HCEC 1CT (cell line): ENCODE results near the gene SNRNP70.

Source experiments
- DNase-seq: peaks from one replicate; pipeline ENCODE4 v3.0.0-alpha.2; 2017

SNRNP70 gene

DNA sequence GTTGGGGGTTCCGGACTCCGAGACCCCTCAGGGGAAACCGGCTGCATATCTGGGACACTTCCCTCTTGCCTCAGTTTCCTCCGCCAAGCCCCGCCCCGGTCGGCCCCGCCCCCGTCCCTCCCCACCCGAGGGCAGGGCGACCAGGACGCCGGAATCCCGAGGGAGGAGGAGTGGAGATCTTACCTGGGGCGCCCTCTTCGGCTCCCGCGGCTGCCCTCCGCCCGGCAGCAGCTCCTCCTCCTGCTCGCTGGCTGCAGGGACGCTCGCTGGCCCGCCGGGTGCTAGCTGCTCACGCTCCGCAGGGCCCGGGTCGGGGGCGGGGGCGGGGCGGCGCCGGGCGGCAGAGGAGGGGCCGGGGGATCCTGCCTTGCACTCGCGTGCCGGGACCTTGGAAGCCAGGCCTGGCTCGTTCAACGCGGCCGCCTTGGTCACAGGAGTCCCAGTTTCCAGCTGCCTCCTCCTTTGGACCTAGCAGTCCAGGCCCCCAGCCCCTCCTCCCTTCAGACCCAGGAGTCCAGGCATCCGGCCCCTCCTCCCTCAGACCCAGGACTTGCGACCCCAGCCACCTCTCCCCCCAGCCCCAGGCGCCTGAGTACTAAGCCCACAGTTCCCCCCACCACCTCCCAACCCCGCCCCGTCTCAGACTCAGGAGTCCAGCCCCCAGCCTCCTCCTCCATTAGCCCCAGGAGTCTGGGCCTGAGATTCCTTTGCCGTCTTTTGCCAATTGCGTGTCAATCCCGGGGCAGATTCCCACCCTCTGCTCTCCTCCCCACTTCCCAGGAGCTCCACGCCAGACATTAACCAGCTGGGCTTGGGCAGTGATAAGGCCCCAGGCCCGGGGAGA, 20.3 kb upstream of the SNRNP70 start, which contains the start of gene NTF4:
Gene NTF4, minus strand, starts transcription at position 51 of the 844 bp plus-strand sequence. CDS start 2,821 bp downstream, outside the sequence.
- DNase-seq, result no peak

DNA sequence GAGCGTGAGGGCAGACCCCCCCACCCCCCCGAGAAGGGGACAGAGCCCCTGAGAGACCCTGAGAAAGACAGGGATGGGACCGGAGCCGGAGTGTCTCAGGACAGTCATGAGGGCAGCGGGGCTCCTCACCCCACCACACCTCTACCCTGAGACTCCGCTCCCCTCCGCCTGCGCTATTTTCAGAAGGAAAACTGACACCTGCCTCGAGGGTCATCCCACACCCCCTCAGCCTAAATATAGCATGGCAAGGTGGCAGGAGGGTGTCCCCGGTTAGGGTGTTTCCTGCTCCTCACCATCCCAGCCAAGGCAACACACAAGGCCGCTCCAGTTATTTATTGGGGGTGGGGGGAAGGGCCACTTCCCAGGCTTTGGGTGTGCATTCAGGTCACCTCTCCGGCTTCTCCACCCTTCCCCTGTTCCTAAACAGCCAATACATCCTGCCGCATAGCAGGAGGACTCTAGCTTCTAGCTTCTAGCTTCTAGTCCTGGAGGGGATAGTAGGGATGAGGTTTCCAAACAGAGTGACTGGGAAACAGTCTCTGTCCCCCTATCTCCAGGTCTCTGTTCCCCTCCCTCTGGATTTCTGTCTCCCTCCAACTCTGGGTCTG, 19.2 kb upstream of the SNRNP70 start:
- DNase-seq, result no peak

DNA sequence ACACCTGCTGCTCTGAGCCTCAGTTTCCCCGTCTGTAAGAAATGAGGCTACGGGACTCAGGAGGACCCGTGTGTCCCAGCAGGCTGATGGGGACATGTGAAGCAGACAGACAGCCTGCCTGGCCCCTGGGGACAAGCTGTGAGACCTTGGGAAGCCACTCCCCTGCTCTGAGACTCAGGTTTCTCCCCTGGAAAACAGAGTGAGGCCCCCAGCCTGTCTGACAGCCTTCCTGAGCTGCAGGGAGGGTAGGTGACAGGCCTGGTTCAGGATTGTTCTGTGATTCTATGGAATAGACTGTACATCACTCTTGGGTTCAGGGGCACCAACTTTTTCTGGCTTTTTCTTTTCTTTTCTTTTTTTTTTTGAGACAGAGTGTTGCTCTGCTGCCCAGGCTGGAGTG, 17.7 kb upstream of the SNRNP70 start:
- DNase-seq, result no peak

DNA sequence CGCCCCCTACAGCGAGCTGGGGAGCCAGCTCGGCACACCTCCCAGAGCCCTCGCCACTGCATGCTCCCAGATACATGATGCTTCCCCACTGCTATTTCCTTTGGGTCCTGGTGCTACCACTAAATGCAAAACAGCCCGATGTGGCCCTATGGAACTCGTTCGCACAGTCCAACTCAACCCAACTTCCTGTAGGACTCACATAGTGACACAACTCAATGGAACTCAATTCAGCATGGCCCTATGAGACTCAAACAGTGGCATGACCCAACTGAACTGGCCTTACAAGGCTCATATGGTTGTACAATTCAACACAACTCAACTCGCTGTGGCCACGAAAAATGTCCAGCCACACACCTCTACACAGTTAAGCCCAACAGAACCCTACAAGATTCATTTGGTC, 16.2 kb upstream of the SNRNP70 start:
- no peak for DNase-seq

- DNase-seq, result no peak
Measured at GRCh38 chr19:49070416-49070815, 14.8 kb upstream of the SNRNP70 start.

GRCh38 chr19:49071860-49072547, 13.2 kb upstream of the SNRNP70 start:
- DNase-seq, result no peak

DNA sequence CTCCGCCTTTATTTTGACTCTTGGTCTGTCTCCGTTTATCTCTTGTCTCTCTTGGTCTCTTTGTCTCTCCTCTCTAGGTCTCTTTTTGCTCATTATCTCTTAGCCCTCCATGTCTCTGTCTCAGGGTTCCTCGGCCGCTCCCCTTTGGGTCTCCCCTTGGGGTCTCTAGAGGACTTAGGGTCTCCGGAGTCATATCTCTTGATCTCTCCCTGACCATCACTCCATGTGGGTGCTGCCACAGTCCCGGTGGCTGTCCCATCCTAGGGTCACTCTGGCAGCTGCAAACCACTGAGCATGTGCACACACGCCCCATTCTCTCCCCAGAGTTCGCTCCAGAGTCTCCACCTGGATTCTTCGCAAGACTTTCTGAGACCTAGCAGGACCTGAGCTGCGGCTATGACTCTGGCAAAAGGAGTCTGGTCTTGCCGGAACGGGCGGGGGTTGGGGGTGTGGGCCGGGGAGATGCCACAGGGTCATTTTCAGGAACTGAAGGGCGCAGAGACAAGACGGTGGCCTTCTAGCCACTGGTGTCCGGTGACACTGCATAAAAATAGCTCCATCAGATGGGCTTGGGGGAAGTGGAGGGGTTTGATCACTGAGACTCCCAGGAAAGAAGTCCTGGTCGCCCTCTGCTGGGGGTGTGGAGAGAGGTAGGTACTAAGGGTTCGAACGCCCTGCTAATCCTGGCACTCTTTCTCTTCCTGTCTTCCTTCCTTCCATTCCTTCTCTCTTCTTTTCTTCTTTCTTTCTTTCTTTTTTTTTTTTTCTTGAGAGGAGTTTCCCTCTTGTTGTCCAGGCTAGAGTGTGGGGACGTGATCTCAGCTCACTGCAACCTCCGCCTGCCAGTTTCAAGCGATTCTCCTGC, 11.5 kb upstream of the SNRNP70 start:
- DNase-seq, result no peak

GRCh38 chr19:49074869-49075268, 10.4 kb upstream of the SNRNP70 start:
- DNase-seq, result peak; percentile 41

- no peak for DNase-seq
Measured at GRCh38 chr19:49080392-49080791, 4.9 kb upstream of the SNRNP70 start.

GRCh38 chr19:49081273-49081672, 4.0 kb upstream of the SNRNP70 start:
- DNase-seq, result no peak

GRCh38 chr19:49084206-49085019, 838 bp upstream of the SNRNP70 start:
- DNase-seq, result no peak

DNA sequence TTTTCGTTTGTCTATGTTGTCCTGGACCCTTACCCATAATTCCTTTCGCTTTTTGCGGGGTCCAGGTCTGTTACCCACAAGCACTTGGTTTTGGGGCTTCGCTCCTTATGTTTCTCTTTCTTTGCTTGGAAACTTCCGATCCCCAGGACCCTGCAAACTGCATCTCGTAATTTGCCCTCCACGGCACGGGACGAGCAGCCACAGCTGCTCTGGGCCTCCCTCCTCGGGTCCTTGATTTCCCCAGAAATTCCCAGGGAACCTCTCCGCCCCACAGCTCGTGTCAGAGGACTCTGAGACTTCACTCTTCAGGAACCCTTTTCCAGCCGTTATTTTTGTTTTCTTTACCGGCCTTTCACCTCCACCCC, 599 bp downstream of the SNRNP70 start:
- DNase-seq, result no peak

- DNase-seq, result no peak
Measured at GRCh38 chr19:49086296-49086695, 1.0 kb downstream of the SNRNP70 start.

DNA sequence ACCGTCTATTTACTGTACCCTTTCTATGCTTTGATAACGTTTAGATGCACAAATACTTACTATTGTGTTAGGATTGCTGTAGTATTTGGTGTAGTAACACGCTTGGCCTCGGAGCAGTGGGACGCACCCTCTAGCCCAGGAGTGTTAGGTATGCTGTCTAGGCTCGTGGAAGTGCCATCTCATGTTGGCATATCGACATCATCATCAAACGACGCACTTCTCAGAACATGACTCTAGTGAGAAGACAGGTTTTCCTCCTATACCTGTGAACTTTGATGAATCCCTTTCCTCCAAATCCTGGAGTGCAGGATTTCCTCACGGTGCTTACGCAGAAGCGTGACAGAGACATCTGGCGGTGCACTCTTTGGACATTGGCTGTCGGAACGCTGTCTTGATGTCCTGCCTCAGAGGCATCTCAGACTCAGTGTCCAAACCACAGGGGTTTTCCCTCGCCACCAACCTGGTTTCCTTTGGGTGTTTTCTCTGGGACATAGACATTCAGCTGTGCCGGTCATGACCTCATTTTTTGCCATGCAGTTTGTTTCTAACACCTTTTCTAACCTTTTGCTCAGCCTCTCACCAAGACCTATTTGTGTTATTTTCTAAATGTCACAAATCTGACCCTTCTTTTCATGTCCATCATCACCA, 6.3 kb downstream of the SNRNP70 start:
- no peak for DNase-seq

- no peak for DNase-seq
Measured at GRCh38 chr19:49092686-49093085, 7.4 kb downstream of the SNRNP70 start.

DNA sequence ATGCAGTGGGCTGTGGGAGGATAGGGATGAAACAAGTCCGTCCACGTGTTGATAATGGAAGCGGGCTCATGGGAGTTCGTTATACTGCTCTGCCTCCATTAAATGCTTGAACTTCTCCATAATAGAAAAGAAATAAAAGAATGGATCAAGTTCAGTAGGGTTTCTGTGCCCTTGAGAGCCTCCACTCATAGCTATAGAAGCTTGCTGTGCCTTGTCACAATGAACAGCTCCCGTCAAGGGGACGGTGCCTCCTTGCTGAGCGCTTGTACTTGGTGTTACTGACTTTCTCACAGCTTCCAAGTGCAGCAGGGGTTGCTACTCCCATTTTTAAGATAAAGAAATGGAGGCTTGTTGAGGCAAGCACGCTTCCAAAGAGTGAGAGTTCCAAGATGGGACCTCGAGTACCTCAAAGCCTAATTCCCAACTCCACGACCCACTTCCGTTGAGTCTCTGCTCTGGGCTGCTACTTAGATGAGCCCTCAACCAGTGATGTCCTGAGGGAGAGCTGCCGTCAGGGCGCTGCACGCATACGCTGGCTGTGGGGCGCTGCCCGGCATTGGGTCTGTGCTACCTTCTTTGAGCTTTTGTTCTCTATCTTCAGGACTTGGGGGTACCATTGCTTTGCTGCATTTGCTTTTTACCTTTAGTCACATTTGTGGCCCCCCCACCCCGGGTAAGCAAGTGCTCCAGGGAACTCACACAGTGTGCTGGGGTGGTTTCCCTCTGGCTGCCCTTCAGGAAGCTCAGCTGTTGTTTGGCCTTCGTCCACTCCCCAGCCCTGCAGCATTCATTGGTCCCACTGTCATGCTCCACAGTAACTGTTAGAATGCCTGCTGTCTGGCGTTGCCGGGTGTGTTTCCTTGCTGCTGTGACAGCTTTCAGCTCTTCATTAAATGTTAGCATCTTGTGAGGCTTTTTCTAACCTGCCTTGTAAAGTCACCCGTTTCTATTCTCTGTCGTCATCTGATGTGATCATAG, 9.5 kb downstream of the SNRNP70 start:
- no peak for DNase-seq

DNA sequence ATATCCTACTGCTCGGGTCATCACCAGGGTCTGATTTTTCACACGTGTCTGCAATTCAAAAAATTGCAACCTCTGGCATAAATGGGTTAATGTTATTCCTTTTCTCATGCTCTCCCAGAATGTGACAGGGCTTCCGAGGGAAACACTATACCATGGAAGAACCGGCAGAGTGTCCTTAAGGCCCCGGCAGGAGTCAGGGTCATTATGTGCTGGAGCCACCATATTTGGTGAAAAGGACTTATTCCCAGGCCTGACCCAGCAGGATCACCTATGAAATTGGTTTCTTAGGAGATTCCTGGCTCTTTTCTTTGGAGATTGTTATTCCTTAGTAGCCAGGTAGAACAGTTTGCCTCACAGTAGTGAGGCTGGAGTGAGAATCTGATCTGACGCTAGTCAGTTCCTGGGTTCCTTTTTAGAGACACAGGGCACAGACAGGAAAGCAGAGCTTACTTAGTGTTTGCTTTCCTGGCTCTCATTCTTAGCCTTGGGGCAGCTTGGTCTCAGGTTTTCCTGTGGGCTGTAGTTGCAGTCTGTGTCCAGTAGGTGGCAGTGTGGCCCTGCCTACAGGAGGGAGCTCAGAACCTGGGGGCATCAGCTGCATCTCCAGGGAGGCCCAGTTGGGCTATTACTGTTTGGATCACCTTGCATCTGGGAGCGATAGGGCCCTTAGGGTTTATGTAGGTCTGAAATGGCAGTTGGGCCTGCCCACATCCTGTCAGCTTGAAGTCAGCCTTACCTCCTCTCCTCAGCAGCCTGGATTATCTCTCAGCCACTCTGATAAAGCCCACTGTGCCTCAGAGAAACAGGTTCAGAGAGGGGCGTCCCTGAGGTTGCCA, 12.4 kb downstream of the SNRNP70 start:
- DNase-seq, result peak; percentile 67

DNA sequence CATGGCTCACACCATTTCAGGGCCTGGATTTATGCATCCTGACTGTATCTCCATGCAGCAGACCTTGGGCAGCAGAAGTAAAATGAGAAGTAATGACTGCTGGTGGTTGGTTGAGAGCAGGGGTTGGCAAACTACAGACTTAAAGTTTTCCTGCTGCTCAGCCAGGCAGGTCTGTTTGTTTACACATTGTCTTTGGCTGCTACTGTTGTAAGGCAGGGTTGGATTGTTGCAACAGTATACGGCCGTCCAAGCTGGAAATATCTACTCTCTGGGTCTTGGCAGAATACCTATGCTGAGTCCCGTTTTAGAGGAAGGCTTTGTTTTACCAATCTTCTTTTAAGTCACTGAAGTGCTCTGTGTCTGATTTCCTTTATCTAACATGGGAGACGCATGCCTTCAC, 13.5 kb downstream of the SNRNP70 start:
- DNase-seq, result no peak

DNA sequence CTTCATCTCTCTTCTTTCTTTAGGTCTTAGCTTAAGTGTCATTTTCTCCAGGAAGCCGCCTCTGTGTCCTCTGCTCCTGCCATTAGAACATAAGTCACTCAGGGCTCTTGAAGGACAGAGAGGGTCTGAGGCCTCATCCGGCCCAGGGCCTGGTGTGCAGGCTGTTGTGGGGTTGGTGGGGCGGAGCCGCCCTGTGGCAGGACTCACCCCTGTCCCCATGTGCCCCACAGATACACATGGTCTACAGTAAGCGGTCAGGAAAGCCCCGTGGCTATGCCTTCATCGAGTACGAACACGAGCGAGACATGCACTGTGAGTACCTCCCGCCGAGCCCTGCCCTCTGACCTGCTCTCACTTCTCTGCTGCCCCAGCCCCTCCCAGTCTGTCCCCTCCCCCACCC, 15.9 kb downstream of the SNRNP70 start:
- DNase-seq, result no peak
